ENCODE results near the gene TBK1. TPM values are rescaled to one million over a fixed set of nuclear protein-coding genes. Genes with fewer than 3 reads are reported as not detected.
A peak's percentile ranks its signal among the peaks of the same experiment; 100 is the strongest.

The TBK1 gene
- total RNA-seq, 1 donor from 2014 or later: 19.2 TPM

DNA sequence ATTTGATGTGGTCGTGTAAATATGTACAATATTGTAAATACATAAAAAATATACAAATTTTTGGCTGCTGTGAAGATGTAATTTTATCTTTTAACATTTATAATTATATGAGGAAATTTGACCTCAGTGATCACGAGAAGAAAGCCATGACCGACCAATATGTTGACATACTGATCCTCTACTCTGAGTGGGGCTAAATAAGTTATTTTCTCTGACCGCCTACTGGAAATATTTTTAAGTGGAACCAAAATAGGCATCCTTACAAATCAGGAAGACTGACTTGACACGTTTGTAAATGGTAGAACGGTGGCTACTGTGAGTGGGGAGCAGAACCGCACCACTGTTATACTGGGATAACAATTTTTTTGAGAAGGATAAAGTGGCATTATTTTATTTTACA lies 49.6 kb downstream of the TBK1 start:
- Mint-ChIP-seq H3K27me3 (no peaks in the 10 kb centered on the region), H3K36me3 (peaks cover 18% of the 10 kb centered on the region), H3K9me3 (no peaks in the 10 kb centered on the region), H3K27ac (no peak overlapping the region), H3K4me3 (no peak overlapping the region), H3K4me1 (ENCODE audit: unreplicated experiment) (no peaks in the 10 kb centered on the region)
- DNase-seq (ENCODE audit: extremely low spot score, unreplicated experiment): no peak
- TF ChIP-seq, protein P1, sequence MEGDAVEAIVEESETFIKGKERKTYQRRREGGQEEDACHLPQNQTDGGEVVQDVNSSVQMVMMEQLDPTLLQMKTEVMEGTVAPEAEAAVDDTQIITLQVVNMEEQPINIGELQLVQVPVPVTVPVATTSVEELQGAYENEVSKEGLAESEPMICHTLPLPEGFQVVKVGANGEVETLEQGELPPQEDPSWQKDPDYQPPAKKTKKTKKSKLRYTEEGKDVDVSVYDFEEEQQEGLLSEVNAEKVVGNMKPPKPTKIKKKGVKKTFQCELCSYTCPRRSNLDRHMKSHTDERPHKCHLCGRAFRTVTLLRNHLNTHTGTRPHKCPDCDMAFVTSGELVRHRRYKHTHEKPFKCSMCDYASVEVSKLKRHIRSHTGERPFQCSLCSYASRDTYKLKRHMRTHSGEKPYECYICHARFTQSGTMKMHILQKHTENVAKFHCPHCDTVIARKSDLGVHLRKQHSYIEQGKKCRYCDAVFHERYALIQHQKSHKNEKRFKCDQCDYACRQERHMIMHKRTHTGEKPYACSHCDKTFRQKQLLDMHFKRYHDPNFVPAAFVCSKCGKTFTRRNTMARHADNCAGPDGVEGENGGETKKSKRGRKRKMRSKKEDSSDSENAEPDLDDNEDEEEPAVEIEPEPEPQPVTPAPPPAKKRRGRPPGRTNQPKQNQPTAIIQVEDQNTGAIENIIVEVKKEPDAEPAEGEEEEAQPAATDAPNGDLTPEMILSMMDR (conservative IDR thresholded peaks at IDR 0.05): no peak

DNA sequence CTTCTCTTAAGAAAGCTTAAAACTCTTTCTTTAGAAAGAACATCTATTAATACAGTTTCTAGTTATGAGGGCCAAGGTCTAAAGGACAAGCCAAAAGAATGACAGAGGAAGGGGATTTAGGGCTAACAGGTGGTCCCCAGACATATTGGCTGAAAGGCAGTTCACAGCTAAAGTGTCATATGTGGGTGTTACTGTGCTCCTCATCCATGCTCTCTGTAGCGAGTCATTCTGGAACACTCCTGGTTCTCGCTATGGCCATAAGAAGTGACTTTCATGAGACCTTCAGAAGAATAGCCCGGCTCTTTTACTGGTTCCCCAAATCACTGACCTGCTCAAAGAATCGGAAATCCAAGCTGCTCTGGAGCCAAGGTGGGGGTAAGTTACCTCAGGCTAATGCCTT lies 55.0 kb downstream of the TBK1 start:
- TF ChIP-seq, protein P1 (conservative IDR thresholded peaks at IDR 0.05): no peak
- Mint-ChIP-seq H3K27ac (no peak overlapping the region), H3K36me3 (peaks cover 5% of the 10 kb centered on the region), H3K27me3 (no peaks in the 10 kb centered on the region), H3K4me1 (ENCODE audit: unreplicated experiment) (no peaks in the 10 kb centered on the region), H3K4me3 (no peak overlapping the region), H3K9me3 (no peaks in the 10 kb centered on the region)
- no peak for DNase-seq (ENCODE audit: extremely low spot score, unreplicated experiment)

DNA sequence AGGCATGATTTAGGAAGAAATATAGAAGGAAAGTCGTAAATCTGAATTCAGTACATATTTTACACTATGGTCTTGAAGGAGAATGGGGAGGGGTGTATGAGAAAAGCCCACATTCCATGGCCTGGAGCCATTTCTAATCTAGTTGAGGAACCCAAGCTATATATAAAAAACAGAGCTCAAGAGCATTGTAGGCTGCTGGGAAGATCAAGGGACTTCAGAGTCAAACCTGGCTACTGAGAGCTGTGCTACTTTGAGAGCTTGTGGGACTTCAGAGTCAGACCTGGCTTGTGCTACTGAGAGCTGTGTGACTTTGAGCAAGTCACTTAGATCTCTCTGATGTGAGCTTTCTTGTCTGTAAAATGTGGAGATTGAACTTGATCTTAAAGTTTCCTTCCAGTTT lies 58.7 kb downstream of the TBK1 start:
- H3K36me3 Mint-ChIP-seq: no peaks in the 10 kb centered on the region
- no peaks in the 10 kb centered on the region for H3K9me3 Mint-ChIP-seq
- TF ChIP-seq, protein P1 (conservative IDR thresholded peaks at IDR 0.05): no peak
- no peak overlapping the region for H3K27ac Mint-ChIP-seq
- DNase-seq (ENCODE audit: extremely low spot score, unreplicated experiment): no peak
- no peaks in the 10 kb centered on the region for H3K27me3 Mint-ChIP-seq
- H3K4me3 Mint-ChIP-seq: no peak overlapping the region
- H3K4me1 Mint-ChIP-seq (ENCODE audit: unreplicated experiment): no peaks in the 10 kb centered on the region

DNA sequence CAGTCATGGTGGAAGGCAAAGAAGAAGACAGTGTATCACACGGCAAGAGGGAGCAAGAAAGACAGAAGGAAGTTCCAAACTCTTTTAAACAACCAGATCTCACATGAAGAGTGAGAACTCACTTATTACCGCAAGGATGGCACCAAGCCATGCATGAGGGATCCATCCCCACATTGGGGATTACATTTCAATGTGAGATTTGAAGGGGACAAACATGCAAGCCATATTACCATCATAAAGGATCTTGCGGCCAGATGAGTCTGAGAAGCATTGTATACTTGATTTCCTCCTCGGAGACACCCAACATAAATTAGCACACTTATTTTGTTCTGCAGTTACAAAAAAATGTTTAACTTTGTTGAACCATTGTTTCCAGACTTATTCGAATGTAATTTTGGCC lies 66.5 kb downstream of the TBK1 start:
- TF ChIP-seq, protein P1 (conservative IDR thresholded peaks at IDR 0.05): no peak
- H3K27ac Mint-ChIP-seq: no peak overlapping the region
- no peak for DNase-seq (ENCODE audit: extremely low spot score, unreplicated experiment)
- H3K36me3 Mint-ChIP-seq: no peaks in the 10 kb centered on the region
- H3K4me3 Mint-ChIP-seq: no peak overlapping the region
- H3K9me3 Mint-ChIP-seq: no peaks in the 10 kb centered on the region
- H3K4me1 Mint-ChIP-seq (ENCODE audit: unreplicated experiment): peaks cover 13% of the 10 kb centered on the region
- H3K27me3 Mint-ChIP-seq: no peaks in the 10 kb centered on the region

DNA sequence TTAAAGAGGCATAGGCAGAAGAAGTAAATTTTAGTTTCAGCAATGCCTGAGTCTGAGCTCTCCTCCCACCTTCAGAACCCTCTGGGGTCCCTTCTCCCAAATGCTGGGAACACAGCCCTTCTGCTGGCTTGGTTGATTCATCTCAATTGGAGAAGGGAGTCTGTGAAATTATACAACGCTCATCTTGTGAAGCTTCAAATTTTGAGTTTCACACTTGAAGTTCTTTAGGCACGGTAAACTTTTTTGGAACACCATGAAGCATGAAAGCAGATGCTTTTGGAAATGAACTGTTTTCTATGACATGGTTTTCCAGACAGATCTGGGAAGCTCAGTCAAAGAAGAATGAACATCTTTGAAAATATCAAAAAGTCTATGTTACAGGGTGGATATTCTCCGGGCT lies 69.9 kb downstream of the TBK1 start:
- TF ChIP-seq, protein P1 (conservative IDR thresholded peaks at IDR 0.05): no peak
- no peak for DNase-seq (ENCODE audit: extremely low spot score, unreplicated experiment)
- H3K4me3 Mint-ChIP-seq: no peak overlapping the region
- peak overlapping the region; percentile 27 for H3K27ac Mint-ChIP-seq
- no peaks in the 10 kb centered on the region for H3K9me3 Mint-ChIP-seq
- H3K27me3 Mint-ChIP-seq: no peaks in the 10 kb centered on the region
- H3K36me3 Mint-ChIP-seq: no peaks in the 10 kb centered on the region
- H3K4me1 Mint-ChIP-seq (ENCODE audit: unreplicated experiment): peaks cover 13% of the 10 kb centered on the region

DNA sequence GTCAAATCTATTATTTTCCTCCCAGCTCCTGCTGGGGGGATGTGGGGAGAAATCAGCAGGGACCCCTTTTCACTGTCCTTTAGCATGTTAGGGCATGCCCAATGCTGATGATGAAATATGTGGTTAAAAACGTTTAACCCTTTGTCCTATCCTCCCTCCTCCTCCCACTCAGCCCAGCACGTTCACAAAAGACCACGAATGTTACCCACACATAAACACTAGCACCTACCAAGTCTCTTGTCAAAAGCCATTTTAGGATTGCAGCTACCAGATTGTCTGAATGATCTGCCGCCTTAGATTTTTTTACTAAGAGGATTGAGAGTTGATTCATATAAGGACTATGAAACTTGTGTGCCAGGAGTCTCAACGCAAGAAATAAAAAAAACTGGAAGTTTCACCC lies 70.4 kb downstream of the TBK1 start:
- H3K27me3 Mint-ChIP-seq: no peaks in the 10 kb centered on the region
- H3K4me3 Mint-ChIP-seq: no peak overlapping the region
- DNase-seq (ENCODE audit: extremely low spot score, unreplicated experiment): no peak
- TF ChIP-seq, protein P1 (conservative IDR thresholded peaks at IDR 0.05): no peak
- peaks cover 13% of the 10 kb centered on the region for H3K4me1 Mint-ChIP-seq (ENCODE audit: unreplicated experiment)
- H3K27ac Mint-ChIP-seq: peak overlapping the region; percentile 27
- H3K9me3 Mint-ChIP-seq: no peaks in the 10 kb centered on the region
- H3K36me3 Mint-ChIP-seq: no peaks in the 10 kb centered on the region

Data from type B pancreatic cell (in vitro differentiated cells).